ENCODE results near the gene EFNB1.

The EFNB1 gene

DNA sequence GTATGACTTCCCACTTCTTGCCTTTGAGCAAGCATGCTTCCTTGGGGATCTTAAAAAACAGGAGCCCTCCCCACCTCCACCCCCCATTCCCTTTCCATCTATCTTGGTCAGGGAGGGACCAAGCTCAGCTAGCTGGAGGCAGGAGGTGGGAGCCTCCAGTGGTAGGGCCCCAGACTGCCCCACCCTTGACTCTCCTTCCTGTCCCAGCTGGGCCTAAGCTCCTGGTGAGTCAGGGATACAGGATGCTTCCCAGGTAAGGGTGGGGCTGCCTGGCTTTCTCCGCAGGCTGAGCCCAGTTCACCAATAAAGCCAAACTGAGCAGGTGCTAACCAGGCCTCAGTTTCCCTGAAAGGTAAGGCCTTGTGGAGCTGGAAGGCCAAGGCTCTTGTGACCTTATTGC lies 15.2 kb downstream of the EFNB1 start:
- DNase-seq (ENCODE audit: low spot score) = no peak

DNA sequence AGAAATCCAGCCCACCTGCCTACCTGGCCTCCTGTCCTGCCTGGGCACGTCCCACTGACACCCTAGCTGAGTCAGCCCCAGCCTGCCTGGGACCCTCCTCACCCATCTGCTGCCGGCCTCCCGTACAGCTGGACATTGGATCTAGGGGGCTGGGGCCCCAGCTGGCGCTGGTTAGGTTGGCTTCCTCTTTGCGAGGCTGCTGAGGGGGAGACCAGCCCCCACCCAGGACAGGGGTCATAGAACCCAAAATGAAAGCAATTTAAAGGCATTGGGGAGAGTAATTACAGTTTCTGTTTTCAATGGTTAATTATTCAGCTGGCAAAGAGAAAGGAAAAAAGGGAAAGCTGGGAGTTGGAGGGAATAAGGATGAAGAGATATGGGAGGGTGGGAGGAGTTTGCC lies 15.8 kb downstream of the EFNB1 start:
- DNase-seq (ENCODE audit: low spot score) = no peak

DNA sequence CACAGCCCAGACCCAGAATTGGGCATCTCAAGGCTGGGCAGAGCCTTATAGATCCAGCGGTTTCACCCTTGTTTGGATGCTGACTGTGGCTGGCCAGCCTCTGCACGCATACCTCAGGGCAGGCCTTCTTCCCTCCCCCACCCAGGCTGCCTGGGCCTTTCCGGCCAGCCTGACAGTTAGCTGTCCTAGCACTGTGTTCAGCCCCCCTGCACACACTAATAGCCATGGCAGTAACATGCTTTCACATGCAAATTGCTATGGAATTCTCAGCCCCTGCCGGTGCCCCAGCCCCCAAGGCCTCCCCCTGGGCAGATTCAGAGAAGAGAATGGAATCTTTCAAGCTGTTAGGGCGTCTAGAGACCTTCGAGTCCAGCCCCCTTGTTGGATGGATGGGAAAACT lies 17.7 kb downstream of the EFNB1 start:
- no peak for DNase-seq (ENCODE audit: low spot score)

DNA sequence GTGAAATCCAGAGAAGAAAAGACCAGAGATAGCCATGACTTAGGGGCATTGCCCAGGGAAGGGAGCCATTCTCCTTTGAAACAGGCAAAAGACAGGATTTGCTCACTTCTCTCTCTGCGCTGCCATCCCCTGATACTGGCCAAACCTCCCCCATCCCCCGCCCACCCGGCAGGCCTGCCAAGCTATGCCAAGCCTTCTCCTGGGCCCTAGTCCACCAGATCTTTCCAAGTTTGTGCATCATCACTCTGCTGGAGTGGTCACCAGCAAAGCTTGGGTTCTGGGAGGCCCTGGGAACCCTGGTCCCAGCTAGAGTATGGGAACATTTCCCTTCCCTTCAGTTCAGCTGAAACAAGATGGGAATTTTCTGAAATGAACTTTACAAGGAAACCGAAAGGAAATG lies 18.4 kb downstream of the EFNB1 start:
- no peak for DNase-seq (ENCODE audit: low spot score)

DNA sequence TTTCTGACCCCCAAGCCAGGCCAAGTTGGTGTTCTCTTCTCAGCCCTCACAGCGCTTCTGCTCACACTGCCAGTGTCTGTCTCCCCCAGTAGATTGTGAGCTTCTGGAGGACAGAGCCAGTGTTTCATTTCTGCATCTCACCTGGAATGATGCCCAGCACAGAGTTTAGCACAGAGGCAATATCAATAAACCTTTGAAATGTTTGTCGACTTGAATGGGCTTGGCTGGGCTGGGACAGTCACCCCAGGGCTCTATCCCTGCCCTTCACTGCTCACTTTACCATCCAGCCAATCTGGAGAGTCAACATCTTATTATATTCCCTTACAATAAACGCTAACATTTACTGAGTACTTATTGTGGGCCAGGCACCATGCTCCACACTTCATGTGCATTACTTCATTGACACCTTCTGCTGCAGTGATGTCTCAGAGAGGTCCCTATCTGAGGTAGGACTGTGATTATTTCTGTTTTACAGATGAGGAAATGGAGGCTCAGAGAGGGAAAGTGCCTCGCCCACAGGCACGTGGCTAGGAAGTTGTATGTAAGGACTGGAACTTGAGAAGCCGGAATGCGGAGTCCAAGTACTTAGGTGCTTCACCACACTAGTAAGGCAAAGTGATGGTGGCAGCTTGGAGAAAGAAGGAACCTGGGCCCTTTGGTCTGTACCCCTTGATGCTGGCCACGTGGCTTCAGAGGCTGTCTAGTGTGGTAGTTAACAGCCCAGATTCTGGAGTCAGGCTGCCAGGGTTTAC lies 19.5 kb downstream of the EFNB1 start:
- DNase-seq (ENCODE audit: low spot score) = no peak

DNA sequence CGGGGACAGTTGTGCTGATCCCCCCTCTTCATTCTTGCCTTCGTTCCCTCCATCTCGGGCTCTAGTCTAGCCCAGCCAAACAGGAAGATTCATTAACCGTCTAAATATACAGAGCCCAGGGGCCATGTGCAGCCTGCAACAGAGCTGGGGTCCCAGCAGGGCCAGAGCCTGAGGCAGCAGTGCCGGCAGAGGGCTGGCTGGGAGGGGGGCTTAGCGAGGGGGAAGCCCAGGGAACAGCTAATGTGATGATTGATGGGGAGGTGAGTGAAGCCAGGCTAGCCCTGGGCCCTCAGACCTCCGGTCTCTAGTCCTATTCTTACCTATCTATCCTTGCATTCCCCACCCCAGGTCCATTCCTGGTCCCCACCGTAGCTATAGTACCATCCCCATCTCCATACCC lies 22.3 kb downstream of the EFNB1 start:
- DNase-seq (ENCODE audit: low spot score) = no peak

DNA sequence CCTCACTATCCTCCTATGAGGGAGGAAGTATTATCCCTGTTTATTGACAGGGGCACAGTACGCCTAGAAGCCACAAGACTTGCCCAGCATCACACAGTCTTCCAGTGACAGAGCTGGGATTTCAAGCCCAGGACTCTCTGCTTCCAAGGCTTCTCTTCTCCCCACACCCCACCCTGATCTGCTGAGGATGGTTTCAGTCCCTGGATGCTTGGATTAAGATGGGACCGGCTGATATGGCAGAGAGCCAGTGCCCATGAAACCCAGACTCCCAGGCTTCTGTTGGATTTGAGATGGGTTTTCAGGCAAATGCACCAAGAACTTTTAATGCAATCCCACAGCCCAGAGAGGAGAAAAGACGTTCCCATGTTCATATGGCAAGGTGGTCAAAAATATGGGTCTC lies 23.2 kb downstream of the EFNB1 start:
- DNase-seq (ENCODE audit: low spot score) = no peak

DNA sequence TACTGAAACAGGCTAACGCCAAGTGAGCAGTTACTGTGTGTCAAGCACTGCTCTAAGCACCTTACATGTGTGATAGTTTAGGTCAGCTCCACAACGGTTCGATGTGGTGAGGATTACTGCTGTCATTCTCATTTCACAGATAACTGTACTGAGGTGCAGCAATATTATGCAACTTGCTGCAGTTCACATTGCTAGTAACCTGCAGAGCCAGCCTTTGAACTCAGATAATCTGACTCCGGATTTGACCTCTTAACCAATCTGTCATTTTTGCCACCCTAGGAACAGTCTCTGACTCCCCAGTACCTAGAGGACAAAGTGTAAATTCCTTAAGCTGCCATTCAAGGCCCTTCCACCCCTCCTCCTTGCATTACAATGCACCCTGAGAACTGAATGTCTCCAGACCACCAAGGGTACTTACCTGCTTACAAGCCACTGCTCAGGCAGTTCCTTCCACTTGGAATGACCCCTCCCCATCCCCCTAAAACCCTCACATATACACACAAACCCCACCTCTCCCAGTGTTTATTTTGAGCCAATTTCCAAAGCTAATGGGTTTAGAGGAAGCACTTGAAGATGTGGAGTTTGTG lies 24.9 kb downstream of the EFNB1 start:
- no peak for DNase-seq (ENCODE audit: low spot score)

DNA sequence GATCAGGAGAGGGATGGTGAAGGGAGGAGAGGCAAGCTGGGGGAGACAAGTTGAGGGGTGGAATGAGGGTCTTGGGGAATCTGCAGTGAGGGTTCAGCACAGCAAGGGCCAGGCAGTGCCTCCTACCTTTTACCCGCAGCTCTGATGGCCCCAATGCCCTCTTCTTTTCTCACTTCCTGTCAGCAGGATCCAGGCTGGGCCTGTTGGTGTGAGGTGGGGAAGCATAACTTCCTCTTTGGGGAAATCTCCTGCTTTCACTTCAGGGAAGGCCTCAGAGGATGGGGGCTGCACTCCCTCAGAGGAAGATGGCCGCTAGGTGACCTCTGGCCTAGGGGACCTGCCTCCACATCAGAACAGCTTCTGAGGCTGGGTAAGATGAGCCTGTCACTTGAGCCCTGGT lies 36.5 kb downstream of the EFNB1 start:
- no peak for DNase-seq (ENCODE audit: low spot score)

DNA sequence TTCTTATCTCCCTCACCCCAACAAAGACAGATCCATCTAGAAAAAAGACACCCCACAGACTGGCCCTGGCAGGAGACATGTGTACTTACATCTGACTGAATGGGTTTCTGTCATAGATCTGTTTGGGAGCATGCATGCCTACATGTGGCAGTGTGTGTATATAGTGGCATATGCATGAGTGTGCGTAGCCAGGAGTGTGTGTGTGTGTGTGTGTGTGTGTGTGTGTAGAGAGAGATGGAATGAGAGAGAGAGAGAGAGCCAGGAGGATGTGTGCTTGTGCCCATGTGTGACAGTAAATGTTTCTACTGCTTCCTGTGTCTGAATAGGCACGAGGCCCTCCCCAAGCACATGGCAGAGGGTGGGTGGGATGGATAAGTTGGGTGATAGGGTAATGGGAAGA lies 37.1 kb downstream of the EFNB1 start:
- no peak for DNase-seq (ENCODE audit: low spot score)

DNA sequence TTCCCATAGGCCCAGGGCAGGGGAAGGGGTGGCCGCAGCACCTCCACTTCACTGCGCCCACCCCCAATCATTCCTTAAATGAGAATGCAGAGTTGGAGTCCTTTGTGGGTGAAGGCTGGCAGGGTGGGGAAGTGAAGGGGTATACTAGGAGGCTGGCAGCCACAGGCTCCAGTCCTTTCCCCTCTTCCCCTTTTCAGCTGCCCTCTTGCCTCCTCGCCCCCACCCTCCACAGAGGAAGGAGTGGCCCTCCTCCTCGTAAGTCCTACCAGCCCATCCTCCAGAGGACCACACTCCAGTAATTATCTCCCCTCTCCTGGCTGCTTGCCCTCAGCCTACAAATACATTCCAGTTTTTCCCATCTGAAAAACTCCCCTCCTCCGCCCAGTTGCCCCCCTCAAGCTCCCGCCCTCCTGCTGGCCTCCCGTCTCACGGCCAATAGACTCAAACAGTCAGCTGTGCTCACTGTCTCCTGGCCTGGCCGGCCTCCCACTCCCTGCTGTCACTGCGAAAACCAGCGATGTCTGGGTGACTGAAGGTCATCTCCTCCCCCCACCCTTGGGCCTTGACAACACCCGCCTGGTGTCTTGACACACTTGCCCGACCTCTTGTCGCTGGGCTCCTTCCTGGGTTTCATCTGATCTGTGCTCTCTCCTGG lies 38.8 kb downstream of the EFNB1 start:
- no peak for DNase-seq (ENCODE audit: low spot score)

DNA sequence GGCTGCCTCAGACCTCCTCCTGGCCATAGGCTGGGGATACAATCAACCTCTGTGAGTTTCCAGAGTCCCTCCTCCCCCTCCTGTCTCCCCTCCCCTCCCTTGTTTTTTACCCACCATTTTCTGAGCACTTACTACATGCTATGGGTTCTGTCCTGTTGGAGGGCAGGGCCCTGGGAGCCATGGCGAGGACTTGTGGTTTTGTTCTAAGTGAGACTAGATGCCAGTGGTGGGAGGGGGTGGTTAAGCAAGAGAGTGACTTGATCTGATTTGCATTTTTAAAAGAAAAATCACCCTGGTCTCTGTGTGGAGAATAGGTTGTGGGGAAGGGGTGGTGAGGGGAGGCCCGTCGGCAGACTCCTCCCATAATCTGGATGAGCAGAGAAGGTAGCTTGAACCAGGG lies 39.5 kb downstream of the EFNB1 start:
- DNase-seq (ENCODE audit: low spot score) = no peak

DNA sequence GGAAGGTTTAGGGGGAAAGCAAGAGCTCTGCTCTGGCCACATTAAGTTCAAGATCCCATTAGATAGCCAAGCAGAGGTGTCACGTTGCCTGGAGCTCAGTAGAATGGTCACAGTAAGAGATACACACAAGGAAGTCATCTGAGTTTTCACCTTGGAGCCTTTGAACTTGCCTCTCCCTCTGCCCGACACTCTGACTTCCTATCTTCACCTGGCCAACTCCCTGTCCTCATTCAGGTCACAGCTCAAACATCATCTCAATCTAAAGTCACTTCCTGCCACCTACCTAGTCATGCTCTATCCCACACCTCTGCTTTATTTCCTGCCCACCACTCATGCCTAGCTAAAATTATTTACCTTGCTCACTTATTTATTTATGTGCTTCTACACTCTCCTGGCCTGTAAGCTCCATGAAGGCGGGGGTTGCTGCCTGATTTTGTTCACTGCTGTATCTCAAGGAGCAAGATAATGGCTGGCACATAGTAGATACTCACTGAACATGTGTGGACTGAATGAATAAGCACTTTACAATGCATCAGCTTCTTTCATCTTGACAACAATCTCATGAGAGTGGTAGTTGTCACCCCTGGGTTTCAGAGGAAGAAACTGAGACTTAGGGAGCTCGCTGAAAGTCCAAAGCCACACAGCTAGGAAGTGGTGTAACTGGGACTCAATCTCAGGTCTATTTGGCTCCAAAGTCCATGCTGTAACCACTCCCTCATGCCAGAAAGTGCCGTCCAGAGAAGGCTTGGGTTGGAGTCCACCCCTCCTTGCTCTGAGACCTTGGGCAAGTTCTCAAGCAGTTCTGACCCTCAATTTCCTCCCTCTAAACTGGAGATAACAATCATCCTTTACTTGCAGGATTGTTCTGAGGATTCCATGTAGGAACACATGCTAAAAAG lies 40.3 kb downstream of the EFNB1 start:
- no peak for DNase-seq (ENCODE audit: low spot score)

DNA sequence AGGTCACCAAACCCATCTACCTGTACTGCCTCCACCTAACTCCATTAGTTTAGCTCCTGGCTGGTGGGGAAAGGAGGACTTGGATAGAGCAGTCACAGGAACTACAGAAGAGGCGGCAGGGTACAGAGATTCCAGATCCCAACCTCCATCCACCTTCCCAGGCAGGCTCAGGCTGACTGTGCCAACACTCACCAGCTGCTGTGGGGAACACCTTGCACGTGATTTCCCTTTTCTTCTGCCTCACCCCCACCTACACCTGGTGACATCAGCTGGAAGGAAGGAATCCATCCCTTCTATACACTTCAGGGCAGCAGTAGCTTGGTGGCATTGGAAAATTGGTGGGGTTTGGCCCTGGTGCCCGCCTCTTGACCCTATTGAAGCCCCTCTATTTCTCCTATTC lies 41.5 kb downstream of the EFNB1 start:
- no peak for DNase-seq (ENCODE audit: low spot score)

DNA sequence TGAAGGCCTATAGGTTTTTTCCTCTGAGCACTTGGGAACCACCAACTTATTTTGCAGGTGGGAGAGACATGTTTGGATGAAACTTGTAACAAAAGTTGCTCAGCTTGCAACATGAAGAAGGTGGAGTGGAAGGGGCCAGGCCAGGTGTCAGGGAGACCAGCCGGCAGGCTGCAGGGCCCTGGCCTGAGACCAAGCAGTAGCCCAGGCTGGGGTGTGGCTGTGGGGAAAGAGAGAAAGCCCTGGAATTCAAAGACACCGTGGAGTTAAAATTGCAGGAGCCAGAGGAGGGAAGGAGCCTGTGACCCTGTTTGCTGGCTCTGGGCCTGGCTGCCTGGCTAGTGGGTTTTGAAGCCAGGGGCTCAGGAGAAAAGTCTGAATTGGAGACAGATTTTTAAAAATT lies 43.4 kb downstream of the EFNB1 start:
- no peak for DNase-seq (ENCODE audit: low spot score)

DNA sequence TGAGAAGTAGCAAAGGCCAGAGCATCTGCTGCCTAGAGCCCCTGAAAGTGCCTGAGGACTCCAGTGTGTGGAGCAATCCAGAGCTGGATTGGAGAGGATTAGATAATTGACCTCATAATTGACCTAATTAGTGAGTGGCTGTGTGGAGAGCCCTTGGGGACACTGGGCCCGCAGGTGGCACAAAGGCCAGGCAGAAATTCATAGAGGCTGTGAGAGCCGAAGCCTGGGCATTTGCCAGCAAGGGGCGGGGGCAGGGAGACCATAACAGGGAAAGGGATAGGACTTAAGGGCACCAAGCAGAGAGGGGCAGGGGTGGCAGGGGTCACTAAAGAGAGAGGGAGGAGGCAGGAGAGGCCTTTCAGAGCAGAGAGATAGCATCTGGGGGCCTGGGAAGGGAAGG lies 45.3 kb downstream of the EFNB1 start:
- DNase-seq (ENCODE audit: low spot score) = no peak

DNA sequence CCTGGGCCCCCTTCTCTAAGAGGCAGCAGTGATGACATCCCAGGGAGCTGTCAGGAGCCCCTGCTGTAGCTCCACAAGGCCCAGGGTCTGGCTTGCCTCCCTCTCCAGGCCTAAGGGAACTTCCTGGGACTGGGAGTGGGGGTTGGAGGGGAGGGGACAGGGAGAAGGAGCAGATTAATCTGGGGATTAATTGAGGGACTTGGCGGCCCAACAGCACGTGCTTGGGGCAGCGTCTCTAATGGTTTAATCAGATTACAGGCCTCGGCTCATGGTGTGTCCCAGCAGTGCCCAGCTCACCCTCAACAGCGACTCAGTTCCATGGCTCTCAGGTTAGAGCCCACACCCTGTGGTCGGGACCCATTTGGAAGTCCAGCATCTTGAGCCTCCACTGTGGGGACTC lies 47.9 kb downstream of the EFNB1 start:
- DNase-seq (ENCODE audit: low spot score) = no peak

DNA sequence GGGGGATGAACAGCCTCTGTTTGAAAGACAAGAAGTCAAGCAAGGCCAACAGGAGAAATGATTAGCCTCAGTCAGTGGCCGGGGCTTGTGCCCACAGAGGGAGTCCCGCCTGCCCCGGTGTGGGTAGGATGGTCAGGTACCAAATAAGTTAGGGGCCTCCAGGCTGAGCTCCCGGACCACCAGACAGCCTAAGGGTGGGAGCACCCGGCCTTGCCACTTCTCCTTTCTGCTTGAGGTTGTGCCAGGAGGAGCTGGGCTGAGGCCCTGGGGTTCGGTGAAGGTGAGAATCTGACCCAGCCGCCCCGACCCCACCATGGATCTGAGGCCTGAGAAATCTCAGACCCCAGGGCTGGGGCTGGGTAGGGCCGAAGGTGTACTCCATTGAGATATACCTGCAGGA lies 48.8 kb downstream of the EFNB1 start:
- no peak for DNase-seq (ENCODE audit: low spot score)

DNA sequence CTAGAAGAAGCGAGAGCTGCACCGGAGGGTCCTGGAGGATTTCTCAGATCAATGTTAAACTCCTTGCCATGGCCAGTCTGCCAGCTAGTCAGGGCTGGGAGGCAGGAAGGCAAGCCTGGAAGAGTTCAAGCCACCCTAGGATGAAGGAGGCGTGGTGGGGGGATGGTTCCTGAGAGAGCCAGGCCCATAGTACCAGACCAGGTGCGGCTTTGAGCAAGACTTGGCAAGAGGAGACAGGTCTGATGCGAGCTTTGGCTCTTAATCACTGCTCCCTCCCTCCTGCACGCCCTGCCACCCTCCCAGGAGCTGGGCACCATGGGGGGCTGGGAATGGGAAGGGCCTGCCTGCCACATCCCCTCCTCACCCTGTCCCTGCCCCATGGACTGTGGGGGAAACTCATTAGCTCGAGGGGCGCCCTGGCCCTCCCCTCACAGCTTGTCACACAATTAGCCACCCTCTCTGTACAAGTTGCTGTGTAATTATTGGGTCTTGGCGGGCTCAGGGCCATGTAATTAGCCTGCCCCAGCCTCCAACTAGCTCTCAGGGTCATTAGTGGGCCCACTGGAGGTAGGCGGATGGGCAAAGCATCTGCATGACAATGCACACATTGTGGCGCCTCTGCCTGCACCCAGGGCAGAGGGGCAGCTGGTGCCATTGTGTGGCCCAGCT lies 50.3 kb downstream of the EFNB1 start:
- no peak for DNase-seq (ENCODE audit: low spot score)

DNA sequence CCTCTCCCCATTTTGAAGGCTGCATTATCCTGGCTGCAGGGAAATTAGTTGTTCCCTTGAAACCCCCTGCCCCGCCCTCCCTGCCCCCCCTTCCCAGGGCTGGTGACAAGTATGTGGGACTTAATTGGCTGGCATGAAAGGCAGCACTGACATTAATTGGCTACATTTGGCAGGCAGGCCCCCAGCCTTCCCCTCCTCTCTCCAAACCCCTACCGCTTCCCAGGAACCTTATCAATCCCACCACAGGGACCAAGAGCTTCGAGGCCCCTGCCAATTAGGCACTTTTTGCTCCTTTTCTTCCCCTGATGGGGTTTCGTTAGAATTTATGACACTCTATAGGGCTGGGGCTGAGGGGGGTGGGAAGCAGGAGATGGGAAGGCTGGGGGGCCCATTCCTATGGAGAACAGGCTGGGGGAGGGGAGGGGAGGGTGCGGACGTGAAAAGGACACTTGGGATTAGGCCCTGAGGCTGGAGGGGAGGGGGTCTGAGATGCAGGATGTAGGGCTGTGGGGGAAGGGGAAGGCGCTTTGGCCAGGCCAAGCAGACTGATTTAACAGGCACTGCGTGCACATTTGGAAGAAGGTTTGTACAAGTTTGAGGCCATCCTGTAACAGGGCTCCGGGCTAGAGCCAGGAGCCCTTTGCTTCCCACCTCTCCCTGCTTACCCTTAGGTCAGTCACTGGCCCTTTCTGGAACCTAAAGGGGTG lies 52.2 kb downstream of the EFNB1 start:
- DNase-seq (ENCODE audit: low spot score) = no peak

DNA sequence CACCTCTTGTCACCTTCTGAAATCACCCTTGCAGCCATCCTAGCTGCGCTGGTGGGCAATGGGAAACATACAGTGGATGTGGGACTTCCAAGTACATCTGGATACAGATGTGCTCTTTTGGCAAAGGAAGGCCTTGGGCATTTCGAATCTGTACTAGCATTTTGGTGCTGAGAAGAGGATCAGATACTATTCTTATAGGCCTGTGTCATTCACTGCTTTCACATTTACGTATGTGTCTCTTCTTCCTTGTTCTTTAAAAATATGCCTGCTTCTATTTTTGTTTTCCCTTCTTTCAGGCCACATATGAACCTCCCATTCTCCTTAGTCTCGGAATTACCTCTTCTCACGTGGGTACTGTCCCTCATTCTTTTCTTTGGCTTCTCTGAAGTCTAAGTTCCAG lies 53.1 kb downstream of the EFNB1 start:
- no peak for DNase-seq (ENCODE audit: low spot score)

DNA sequence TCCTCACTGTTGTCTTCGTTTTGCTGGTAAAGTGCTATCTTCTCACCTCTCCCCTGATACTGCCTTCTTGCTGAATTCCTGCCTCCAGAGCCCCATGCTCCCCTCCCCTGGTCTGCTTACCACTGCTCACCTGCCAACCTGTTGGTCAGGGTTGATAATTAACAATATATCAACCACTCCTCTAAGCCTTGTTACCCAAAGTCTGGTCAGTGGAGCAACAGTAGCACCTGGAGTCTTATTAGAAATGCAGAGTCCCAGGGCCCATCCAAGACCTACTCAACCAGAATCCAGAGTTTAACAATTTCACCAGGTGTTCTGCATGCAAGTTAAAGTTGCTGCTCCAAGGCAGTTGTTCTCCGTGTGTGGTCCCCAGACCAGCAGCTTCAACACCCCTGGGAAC lies 55.0 kb downstream of the EFNB1 start:
- no peak for DNase-seq (ENCODE audit: low spot score)
